Esophagus mucosa (tissue), 1 donor: ENCODE measurements around the gene IFNL3. TPM values are rescaled to one million over a fixed set of nuclear protein-coding genes. Genes with fewer than 3 reads are reported as not detected.
"Not testable (repeated sequence)": the region's sequence is repeated elsewhere in the genome, so short reads cannot be mapped to it uniquely, and the experiment has no call there.

Experiments
- ATAC-seq: fragments of 200-7000 bp; cut with Tn5 transposase; one replicate; pipeline ENCODE4 v1.9.1; 2020
- total RNA-seq: library from RNA; stranded (reverse); gene quantifications from one replicate; pipeline ENCODE4 v1.2.4, GENCODE V29; 2023
- donor health status: DM: yes; HTN: yes; CAD: no.

Gene IFNL3
- not detected for total RNA-seq

DNA sequence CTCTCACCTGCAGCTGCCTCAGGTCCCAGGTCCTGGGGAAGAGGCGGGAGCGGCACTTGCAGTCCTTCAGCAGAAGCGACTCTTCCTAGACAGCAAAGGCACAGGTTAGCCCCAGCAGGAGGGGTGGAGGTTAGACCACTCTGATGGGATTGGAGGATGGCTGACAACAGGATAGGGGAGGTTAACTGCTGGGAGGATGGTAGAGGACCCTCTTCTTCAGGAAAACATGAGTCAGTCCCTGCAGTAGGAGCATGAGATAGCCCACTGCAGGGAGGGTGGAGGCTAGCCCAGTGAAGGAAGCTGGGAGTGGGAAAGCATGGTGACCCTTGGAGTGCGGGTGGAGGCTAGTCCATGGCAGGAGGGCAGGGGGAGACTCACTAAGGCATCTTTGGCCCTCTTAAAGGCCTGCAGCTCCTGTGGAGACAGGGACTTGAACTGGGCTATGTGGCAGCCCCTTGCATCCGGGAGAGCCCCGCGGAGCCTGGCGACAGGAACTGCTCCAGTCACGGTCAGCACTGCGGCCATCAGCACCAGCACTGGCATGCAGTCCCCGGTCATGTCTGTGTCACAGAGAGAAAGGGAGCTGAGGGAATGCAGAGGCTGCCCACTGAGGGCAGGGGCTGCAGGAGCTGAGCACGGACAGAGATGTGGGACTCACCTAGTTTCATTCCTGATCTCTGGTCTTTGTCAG, at the start of gene IFNL3:
Gene IFNL3 (minus strand): TSS at position 597 of the 691 bp plus-strand sequence. CDS start 39 bp downstream, at position 558.
- ATAC-seq = not testable (repeated sequence)

DNA sequence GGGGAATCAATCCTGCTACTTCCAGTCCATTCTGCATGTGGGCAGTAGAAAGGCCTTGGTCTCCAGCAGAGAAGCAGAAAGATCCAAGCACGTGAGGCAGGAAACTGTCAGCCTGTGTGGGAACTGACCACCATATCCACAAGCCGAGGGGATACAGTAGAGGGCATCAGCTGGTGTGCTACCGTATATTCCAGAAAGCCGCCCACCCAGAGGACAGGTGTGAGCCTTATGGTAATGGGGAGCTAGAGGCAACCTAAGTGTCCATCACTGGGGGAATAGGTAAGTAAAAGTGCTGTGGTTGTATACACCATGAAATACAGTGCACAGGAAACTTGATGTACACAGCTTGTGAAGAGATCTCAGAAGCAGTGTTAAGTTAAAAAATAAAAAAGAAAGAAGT, 48.6 kb upstream of the IFNL3 start:
- ATAC-seq = no peak

DNA sequence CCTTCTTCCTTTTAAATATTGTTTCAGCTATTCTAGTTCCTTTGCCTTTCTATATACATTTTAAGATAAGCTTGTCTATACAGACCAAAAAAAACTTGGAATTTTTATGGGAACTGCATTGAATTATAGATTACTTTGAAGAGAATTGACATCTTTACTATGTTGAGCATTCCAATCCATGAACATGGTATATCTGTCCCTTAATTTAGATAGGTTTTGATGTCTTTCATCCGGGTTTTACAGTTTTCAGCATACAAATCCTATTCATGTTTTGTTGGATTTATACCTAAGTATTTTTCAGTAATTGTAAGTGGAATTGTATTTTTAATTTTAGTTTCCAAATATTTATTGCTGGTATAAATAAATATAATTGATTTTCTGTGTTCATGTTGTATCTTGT, 39.2 kb upstream of the IFNL3 start:
- ATAC-seq = no peak

DNA sequence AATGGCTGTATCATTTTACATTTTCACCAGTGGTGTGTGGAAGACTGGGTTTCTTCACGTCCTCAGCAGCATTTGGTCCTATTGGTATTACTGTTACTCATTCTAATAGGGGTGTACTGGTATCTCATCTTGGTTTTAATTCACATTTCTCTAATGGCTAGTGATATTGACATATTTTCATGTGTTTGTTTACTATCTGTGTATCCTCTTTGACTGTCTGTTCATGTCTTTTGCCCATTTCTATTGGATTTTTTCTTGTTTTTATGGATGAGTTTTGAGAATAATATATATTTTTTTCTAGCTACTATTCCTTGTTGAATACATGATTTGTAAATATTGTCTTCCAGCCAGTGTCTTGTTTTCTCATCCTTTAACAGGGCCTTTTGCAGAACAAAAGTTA, 37.2 kb upstream of the IFNL3 start:
- no peak for ATAC-seq

DNA sequence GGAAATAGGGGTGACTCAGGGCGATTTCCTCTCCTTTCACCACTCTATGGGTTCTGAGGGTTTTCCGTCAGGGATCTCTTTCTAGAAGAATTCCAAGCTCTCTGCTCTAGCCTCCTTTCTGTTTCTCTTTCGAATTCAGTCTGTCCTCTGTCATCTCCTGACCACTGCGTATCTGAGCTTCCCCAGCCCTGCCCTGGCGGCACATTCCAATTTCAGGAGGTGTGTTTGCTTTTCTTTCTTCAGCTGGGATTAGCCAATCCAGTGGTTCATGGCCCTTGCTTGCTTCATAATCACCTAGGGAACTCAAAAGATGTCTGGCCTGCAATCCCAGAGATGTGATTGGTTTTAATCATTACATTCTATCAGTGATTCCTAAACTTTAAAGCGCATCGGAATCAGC, 32.8 kb upstream of the IFNL3 start:
- ATAC-seq = no peak

DNA sequence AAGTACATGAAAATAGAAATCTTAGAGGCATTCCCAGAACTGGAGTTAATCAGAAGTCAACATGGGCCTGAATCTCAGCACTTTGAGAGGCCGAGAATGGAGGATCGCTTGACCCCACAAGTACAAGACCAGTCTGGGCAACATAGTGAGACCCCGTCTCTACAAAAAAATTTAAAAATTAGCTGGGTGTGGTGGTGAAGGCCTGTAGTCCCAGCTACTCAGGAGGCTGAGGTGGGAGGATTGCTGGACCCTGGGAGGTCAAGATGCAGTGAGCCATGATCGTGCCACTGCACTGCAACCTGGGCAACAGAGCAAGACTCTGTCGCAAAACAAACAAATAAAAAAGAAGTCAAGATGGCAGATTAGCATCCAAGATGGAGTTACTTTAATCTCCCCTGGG, 31.9 kb upstream of the IFNL3 start:
- ATAC-seq = no peak

DNA sequence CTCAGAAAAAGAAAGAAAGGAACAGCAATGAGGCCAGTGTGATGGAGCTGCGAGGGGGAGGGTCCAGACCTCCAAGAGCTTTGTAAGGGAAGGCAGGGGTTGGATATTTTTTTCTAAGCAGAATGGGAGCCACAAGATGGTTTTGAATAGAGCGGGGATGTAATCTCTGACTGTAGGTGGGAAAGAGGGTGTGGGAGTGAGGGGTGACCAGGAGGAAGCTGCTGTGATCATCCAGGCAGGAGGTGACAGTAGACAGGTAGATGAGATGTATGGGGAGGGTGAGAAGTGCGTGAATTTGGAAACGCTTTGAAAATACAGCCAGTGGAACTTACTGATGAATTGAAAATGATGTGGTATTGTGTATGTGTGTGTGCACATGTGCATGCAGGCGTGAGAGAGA, 30.8 kb upstream of the IFNL3 start:
- no peak for ATAC-seq

DNA sequence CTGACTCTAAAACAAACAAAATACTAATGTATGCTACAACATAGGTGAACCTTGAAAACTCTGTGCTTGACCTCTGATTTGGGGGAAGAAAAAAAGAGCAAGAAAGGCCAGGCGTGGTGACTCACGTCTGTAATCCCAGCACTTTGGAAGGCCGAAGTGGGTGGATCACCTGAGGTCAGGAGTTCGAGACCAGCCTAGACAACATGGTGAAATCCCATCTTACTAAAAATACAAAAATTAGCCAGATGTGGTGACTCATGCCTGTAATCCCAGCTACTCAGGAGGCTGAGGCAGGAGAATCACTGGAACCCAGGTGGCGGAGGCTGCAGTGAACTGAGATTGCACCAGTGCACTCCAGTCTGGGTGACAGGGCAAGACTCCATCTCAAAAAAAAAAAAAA, 29.1 kb upstream of the IFNL3 start:
- ATAC-seq = not testable (repeated sequence)

DNA sequence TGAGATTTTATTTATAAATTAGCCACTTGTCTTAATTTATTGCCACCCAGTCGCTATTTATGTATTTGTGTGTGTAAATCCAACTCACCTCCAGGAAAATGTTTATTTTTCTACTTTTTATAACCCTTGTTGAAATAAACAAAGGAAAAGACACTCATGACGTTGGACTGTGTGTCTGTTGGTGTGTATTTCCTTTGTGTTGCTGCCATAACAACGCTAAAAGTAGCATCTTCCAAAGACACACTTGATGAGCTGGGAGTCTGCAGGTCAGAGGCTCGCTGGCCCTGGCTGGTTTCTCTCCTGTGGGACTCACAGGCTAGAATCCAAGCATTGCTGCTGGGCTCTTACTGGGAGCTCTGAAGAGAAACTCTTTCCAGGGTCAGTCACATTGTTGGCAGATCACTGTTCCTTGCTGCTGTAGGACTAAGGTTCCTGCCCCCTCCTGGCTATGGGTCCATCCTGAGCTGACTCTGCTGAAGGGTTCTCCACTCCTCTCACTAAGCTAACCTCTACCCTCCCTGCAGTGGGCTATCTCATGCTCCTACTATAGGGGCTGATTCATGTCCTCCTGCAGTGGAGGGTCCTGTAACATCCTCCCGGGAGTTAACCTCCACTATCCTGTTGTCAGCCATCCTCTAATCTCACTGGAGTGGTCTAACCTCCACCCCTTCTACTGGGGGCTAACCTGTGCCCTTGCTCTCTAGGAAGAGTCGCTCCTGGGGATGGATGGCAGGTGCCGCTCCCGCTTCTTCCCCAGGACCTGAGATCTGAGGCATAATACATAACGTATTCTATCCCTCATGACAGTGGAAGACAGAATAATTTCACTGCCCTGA, 25.4 kb upstream of the IFNL3 start:
- no peak for ATAC-seq

DNA sequence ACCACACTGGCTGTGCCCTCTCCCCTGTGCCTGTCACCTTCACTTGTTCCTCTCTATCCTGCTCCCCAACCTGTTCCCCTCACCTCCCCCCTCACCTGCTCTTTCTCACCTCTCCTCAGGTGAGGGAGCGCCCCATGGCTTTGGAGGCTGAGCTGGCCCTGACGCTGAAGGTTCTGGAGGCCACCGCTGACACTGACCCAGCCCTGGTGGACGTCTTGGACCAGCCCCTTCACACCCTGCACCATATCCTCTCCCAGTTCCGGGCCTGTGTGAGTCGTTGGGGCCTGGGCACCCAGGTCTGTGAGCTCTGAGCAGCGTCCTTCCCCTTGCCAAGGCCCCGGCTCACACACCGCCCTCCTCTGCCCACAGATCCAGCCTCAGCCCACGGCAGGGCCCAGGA, 24.6 kb upstream of the IFNL3 start:
- ATAC-seq = not testable (repeated sequence)

DNA sequence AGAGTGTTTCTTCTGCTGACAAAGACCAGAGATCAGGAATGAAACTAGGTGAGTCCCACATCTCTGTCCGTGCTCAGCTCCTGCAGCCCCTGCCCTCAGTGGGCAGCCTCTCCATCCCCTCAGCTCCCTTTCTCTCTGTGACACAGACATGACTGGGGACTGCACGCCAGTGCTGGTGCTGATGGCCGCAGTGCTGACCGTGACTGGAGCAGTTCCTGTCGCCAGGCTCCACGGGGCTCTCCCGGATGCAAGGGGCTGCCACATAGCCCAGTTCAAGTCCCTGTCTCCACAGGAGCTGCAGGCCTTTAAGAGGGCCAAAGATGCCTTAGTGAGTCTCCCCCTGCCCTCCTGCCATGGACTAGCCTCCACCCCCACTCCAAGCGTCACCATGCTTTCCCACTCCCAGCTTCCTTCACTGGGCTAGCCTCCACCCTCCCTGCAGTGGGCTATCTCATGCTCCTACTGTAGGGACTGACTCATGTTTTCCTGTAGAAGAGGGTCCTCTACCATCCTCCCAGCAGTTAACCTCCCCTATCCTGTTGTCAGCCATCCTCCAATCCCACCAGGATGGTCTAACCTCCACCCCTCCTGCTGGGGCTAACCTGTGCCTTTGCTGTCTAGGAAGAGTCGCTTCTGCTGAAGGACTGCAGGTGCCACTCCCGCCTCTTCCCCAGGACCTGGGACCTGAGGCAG, 23.9 kb upstream of the IFNL3 start:
- not testable (repeated sequence) for ATAC-seq

DNA sequence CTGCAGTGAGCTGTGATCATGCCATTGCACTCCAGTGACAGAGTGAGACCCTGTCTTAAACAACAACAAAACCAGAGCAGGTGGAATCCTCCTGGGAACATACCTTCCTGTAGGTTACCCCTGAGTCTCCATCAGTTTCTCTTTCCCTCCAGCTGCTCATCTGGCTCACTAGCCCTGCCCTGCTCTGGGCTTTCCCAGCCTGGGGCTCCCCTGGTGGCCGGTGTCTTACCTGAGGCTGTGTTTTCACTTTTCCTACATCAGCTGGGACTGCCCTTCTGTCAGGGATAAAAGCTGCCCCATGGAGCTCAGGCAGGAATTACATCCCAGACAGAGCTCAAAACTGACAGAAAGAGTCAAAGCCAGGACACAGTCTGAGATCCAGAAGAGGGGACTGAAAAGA, 23.3 kb upstream of the IFNL3 start, which contains the start of gene IFNL2:
Gene IFNL2 (plus strand): TSS at position 312 of the 400 bp plus-strand sequence. CDS start 173 bp downstream, outside the sequence.
- peak; percentile 31 for ATAC-seq

DNA sequence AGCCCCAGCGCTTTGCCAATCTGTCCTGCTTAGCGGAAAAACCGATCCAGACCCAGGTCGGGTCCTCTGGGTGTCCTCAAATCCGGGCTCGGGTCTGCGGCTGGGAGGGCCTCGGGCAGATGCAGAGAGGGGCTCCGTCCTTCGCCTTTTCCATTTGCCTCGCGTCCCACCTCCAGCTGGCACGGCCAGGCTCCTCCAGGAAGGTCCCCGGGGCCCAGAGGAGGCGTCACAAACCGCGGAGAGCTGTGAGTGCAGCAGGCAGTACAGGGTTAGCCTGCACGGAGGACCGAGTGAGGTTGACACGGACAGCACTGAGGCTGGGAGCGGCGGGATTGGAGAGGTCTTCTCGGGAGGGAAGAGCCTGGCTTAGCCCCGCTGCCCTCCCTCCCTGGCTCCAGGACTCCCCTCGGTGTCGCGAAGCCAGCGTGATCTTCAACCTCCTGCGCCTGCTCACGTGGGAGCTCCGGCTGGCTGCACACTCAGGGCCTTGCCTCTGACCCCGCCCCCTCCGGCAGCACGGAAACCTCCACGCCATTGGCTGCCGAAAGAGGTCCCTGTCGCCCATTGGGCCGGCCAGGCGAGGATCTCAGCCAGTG, 20.6 kb upstream of the IFNL3 start:
- ATAC-seq = no peak

DNA sequence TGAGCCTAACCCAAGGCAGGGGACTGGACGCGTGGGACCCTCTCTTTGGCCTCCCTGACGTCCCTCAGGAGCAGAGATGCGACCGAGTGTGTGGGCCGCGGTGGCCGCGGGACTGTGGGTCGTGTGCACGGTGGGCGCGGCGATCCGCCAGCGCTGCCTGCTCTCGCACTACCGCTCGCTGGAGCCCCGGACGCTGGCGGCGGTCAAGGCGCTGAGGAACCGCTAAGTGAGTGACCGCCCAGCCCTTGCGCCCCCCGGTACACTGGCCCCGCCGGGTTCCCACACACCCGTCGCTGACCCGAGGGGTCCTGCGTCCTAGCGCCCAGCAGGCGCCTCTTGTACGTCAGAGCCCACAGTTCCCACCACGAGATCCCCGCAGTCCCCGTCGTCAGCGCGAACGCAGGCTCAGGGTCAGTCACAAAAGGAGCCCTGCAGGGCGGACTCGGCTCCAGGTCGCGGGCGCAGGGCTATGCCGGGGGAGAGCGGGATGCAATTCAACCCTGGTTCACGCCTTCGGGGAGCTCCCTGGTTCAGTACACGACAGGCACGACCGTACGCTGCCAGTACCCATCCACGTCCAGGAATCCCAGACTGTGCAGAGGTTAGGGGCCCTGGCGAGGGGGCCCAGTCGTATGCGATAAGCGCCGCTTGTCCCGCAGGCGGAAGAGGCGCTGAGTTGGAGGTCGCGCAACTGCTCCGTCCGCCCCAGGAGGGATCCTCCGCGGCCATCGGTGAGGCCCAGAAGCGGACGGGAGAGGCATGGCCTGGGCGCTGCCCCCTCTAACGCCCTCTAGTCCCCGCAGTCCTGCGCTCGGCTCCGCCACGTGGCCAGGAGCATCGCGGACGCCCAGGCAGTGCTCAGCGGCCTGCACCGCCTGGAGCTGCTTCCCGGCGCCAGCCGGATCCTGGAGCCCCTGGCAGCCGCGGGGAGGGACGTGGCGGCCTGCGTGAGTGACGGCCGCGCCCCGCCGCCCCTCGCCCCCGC, 19.8 kb upstream of the IFNL3 start:
- ATAC-seq = peak; percentile 18

DNA sequence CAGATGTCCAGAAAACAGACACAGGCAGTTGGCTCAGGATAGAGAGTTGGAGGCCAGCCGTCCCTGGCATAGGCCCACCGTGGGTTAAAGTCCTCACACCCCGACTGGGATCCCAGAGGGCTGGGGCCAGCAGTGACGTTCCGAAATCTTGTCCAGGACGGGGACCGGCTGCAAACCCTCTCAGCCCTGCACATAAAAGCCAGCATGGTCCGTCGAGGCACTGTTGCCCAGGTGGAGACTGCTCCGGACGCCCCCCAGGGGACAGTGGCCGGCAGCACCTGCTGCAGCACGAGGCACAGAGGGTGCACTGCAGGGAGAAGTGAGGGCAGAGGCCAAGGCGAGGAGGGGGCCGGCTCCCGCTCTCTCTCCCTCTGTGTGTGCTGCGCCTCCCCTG, 19.1 kb upstream of the IFNL3 start:
- no peak for ATAC-seq

DNA sequence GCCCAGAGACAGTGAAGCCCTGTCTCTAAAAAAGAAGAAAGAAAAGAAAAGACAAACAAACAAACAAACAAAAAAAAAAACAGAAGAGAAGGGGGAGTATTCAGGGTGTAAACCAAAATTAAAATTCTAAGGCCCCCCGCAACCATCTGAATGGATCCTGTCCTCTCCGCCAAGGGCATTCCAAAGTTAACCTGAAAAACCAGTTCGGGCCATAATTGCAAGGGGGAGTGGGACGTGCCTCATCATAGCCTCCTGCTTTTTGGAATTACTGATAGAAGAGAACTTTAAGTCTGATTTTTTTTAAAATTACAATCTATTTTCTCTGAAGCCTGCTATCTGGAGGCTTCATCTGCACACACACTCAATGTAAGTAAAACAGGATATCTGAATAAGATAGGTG, 17.7 kb upstream of the IFNL3 start:
- ATAC-seq = no peak

DNA sequence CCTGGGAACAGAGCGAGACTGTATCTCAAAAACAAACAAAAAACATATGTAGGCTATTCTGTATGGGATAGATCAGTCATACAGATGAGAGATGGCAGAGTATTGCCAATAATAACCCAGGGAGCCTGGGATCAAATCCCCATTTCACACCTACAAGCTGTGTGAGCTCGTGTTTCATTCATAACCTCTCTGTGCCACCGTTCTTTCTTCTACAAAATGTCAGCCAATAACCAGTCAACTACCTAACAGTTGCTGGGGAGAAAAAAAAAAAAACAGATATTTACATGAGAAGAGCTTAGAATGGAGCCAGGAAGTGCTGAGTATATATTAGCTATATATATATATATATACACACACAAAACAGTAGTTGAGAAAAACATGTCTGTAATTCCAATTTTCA, 16.9 kb upstream of the IFNL3 start:
- no peak for ATAC-seq

DNA sequence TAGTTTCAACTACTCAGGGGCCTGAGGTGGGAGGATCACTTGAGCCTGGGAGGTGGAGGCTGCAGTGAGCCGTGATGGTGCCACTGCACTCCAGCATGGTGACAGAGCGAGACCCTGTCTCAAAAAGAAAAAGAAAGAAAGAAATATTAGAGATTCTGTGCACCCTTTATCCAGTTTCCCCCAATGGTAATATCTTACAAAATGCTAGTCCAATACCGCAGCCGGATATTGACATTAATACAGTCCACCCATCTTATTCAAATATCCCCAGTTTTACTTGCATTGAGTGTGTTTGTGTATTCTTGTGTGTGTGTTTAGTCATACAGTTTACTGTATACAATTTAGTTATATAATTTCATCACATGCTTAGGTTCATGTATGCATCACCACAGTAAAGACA, 12.4 kb upstream of the IFNL3 start:
- ATAC-seq = no peak

DNA sequence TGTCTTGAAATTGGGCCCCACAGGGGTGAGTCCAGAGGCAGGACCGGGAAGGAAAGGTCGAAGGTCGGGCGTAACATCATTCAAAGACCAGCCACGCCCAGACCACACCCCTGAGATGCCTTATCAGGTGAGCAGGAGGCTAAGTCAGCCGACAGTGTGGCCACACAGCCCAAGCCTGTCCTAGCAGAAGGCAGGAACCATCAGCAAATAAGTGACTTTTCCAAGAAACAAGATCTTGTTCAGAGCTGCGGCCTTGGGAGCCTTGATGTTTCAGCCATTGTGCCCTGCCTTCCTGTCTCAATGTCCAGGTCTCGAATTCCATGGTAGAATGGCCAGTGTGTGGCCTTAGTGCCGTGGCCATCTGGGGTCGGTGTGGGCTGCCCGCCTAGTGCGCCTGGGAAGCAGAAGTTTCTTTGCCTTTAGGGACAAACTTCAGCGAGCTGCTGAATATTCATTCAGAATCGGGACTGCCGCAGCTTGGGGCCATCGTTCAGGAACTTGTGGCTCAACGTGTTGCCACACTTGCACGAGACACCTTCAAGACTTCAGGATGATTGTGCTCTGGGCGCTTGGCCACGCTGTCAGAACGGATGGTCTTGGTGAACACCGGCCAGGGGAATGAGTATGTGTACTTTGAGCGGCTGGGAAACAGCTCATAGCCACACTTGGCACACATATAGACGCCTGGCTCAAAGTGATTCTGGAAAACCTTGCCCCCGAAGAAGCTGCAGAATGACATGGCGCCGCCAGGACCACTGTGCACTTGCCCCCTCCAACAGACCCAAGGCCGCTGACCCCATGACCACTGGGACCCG, 9.9 kb upstream of the IFNL3 start:
- no peak for ATAC-seq

DNA sequence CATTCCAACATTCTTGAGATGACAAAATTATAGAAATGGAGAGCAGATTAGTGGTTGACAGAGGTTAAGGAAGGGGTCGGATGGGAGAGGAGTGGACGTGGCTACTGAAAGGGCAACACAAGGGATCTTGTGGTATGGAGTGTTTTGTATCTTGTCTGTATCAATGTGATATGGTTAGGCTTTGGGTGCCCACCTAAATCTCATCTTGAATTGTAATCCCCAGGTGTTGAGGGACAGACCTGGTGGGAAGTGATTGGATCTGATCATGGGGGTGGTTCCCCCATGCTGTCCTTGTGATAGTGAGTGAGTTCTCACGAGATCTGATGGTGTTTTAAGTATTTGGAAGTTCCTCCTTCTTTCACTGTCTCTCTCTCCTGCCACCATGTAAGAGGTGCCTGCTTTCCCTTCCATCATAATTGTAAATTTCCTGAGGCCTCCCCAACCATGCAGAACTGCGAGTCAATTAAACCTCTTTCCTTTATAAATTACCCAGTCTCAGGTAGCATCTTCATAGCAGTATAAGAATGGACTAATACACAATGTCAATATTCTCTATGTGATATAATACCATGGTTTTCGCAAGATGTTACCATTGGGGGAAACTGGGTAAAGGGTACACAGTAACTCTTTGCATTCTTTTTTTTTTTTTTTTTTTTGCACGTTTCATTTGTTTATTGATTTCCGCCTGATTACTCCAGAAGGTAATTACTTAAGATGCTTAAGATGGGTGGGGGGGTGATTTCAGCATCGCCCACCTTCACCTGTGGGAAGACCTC, 8.8 kb upstream of the IFNL3 start:
- ATAC-seq = no peak
